OCI-LY1 (cell line): ENCODE measurements around the gene C9.

Experiments used
- H2AFZ ChIP-seq: fragments of 200-600 bp; sonication (generic), shearing (Covaris generic); 2 replicates; pipeline ENCODE4 v1.6.0; 2014; ENCODE audit warnings: antibody characterized with exemption, mild to moderate bottlenecking, low read length
- H3F3A ChIP-seq: fragments of 200-600 bp; sonication (generic), shearing (Covaris generic); 2 replicates; pipeline ENCODE4 v1.6.0; 2014; ENCODE audit warnings: mild to moderate bottlenecking, antibody characterized with exemption, low read length, moderate library complexity; ENCODE audit not compliant: insufficient read depth
- H3K27ac ChIP-seq: fragments of 200-600 bp; sonication (generic); 2 replicates; pipeline ENCODE4 v1.5.1; 2014; ENCODE audit warnings: low read length, mixed run types, mild to moderate bottlenecking, low read depth; ENCODE audit not compliant: poor library complexity, severe bottlenecking
- H3K27me3 ChIP-seq: fragments of 200-600 bp; sonication (generic); 2 replicates; pipeline ENCODE4 v1.6.0; 2014; ENCODE audit warnings: antibody characterized with exemption, mild to moderate bottlenecking, low read length, moderate library complexity; ENCODE audit not compliant: insufficient read depth
- H3K36me3 ChIP-seq: fragments of 200-600 bp; sonication (generic); 2 replicates; pipeline ENCODE4 v1.6.1; 2014; ENCODE audit warnings: mild to moderate bottlenecking, antibody characterized with exemption, low read length, moderate library complexity, mixed read lengths; ENCODE audit not compliant: insufficient read depth
- H3K4me1 ChIP-seq: fragments of 200-600 bp; sonication (generic); 2 replicates; pipeline ENCODE4 v1.5.1; 2014; ENCODE audit warnings: mild to moderate bottlenecking, low read length, moderate library complexity; ENCODE audit not compliant: insufficient read depth, severe bottlenecking
- H3K4me2 ChIP-seq: fragments of 200-600 bp; sonication (generic), shearing (Covaris generic); 2 replicates; pipeline ENCODE4 v1.6.1; 2014; ENCODE audit warnings: low read length
- H3K4me3 ChIP-seq: fragments of 200-600 bp; sonication (generic); 2 replicates; pipeline ENCODE4 v1.5.1; 2014; ENCODE audit warnings: low read length, low read depth, mild to moderate bottlenecking, mixed read lengths; ENCODE audit not compliant: poor library complexity, severe bottlenecking
- H3K79me2 ChIP-seq: fragments of 200-600 bp; shearing (Covaris generic); 2 replicates; pipeline ENCODE4 v1.6.1; 2016; ENCODE audit warnings: mixed run types, low read length, mixed read lengths; ENCODE audit not compliant: insufficient read depth
- H3K9ac ChIP-seq: fragments of 200-600 bp; sonication (generic), shearing (Covaris generic); 2 replicates; pipeline ENCODE4 v1.6.1; 2014; ENCODE audit warnings: mild to moderate bottlenecking, low read length, mixed read lengths
- H3K9me2 ChIP-seq: fragments of 200-600 bp; sonication (generic), shearing (Covaris generic); 2 replicates; pipeline ENCODE4 v1.6.1; 2014; ENCODE audit warnings: low read depth, mild to moderate bottlenecking, low read length, mixed read lengths
- H3K9me3 ChIP-seq: fragments of 200-600 bp; shearing (Covaris generic); 2 replicates; pipeline ENCODE4 v1.6.1; 2014; ENCODE audit warnings: low read length, mixed read lengths
- H4K20me1 ChIP-seq: fragments of 200-600 bp; sonication (generic), shearing (Covaris generic); 2 replicates; pipeline ENCODE4 v1.6.0; 2016; ENCODE audit warnings: mild to moderate bottlenecking, low read length; ENCODE audit not compliant: insufficient read depth
- EZH2 ChIP-seq: fragments of 200-600 bp; sonication (generic), shearing (Covaris generic); IDR thresholded peaks from 2 replicates; pipeline ENCODE4 v1.8.0; 2017; ENCODE audit warnings: borderline replicate concordance, mixed run types, mild to moderate bottlenecking, antibody characterized with exemption, low read length, moderate library complexity, mixed read lengths
- TF ChIP-seq, protein P1 (sequence below): fragments of 200-600 bp; sonication (generic), shearing (Covaris generic); IDR thresholded peaks from 2 replicates; pipeline ENCODE4 v1.5.1; 2017; ENCODE audit warnings: mild to moderate bottlenecking, antibody characterized with exemption, low read length, moderate library complexity, mixed read lengths

C9 gene

DNA sequence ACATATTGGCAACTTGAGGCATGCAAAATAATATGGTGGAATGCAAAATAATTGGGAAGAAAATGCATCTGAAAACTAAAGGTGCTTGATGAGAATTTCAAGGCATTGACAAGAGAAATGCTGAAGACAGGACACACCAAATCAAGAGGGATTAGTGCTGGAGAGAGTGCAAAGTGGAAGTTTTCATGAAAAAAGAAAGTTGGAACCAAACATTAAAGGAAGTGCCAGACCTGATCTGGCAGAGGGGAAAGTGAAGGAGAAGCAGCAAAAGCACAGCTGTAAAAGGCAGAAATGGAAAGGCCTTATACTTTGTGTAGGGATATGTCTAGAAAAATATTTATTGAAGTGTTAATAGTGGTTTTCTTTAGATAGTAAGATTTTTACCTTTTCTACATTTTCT, 109.6 kb downstream of the C9 start:
- no peaks in the 10 kb centered on the region for H3F3A ChIP-seq
- H3K79me2 ChIP-seq = no peaks in the 10 kb centered on the region
- H3K36me3 ChIP-seq = no peaks in the 10 kb centered on the region
- no peak overlapping the region for H3K9ac ChIP-seq
- H3K27ac ChIP-seq = no peak overlapping the region
- H3K4me1 ChIP-seq = no peaks in the 10 kb centered on the region
- no peak overlapping the region for H3K4me2 ChIP-seq
- no peaks in the 10 kb centered on the region for H3K27me3 ChIP-seq
- H2AFZ ChIP-seq = no peak overlapping the region
- H4K20me1 ChIP-seq = no peaks in the 10 kb centered on the region
- no peaks in the 10 kb centered on the region for H3K9me2 ChIP-seq
- no peak overlapping the region for H3K4me3 ChIP-seq
- H3K9me3 ChIP-seq = no peaks in the 10 kb centered on the region
- no peak for TF ChIP-seq EZH2
- TF ChIP-seq, protein P1, sequence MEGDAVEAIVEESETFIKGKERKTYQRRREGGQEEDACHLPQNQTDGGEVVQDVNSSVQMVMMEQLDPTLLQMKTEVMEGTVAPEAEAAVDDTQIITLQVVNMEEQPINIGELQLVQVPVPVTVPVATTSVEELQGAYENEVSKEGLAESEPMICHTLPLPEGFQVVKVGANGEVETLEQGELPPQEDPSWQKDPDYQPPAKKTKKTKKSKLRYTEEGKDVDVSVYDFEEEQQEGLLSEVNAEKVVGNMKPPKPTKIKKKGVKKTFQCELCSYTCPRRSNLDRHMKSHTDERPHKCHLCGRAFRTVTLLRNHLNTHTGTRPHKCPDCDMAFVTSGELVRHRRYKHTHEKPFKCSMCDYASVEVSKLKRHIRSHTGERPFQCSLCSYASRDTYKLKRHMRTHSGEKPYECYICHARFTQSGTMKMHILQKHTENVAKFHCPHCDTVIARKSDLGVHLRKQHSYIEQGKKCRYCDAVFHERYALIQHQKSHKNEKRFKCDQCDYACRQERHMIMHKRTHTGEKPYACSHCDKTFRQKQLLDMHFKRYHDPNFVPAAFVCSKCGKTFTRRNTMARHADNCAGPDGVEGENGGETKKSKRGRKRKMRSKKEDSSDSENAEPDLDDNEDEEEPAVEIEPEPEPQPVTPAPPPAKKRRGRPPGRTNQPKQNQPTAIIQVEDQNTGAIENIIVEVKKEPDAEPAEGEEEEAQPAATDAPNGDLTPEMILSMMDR = no peak

DNA sequence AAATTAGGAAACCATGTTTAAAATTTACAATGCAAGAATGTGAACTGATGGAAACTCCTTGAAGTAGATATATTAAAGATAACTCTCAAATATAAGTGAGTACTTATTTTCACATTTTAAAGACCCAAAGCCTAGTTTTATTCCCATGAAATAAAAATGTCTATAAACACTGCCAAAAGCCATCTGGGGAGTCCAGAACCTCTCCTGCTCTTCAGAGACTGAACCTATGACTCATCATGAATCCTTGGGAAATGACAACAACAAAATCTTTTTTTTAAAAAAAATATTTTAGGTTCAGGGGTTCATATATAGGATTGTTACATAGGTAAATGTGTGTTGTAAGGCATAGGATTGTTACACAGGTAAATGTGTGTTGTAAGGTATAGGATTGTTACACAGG, 111.1 kb downstream of the C9 start:
- H3K9me3 ChIP-seq = no peaks in the 10 kb centered on the region
- no peak overlapping the region for H3K4me2 ChIP-seq
- no peaks in the 10 kb centered on the region for H3K9me2 ChIP-seq
- no peak overlapping the region for H3K9ac ChIP-seq
- no peak overlapping the region for H2AFZ ChIP-seq
- no peak overlapping the region for H3K4me3 ChIP-seq
- no peak overlapping the region for H3K27ac ChIP-seq
- H3K27me3 ChIP-seq = no peaks in the 10 kb centered on the region
- H3F3A ChIP-seq = no peaks in the 10 kb centered on the region
- no peaks in the 10 kb centered on the region for H3K36me3 ChIP-seq
- H4K20me1 ChIP-seq = no peaks in the 10 kb centered on the region
- H3K79me2 ChIP-seq = no peaks in the 10 kb centered on the region
- H3K4me1 ChIP-seq = no peaks in the 10 kb centered on the region
- TF ChIP-seq EZH2 = no peak
- TF ChIP-seq, protein P1 = no peak

DNA sequence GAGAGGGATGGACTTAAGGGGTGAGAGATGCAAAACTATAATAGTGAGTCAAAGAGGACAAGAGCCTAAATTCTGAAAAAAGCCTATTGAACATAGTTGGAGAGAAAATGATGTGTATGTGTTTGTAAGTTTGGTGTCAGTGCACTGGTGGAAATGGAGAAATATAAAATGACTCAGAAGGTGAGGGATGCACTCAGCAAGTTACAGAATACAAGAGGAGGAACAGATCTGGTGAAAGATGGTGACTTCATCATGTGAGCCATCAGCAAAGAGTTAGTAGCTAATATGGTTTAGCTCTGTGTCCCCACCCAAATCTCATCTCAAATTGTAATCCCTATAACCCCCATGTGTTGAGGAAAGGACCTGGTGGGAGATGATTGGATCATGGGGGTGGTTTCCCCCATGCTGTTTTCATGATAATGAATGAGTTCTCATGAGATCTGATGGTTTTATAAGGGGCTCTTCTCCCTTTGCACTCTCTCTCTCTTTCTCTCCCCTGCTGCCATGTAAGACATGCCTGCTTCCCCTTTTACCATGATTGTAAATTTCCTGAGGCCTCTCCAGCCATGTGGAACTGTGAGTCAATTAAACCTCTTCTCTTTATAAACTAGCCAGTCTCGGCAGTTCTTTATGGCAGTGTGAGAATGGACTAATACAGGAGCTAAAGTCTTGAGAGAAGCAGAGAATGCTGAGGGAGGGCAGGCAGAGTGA, 114.6 kb downstream of the C9 start:
- H3K27me3 ChIP-seq = no peaks in the 10 kb centered on the region
- H3K9me2 ChIP-seq = no peaks in the 10 kb centered on the region
- no peak overlapping the region for H3K9ac ChIP-seq
- no peak overlapping the region for H3K27ac ChIP-seq
- no peak for TF ChIP-seq EZH2
- TF ChIP-seq, protein P1 = no peak
- no peaks in the 10 kb centered on the region for H3K36me3 ChIP-seq
- H2AFZ ChIP-seq = no peak overlapping the region
- no peaks in the 10 kb centered on the region for H4K20me1 ChIP-seq
- no peak overlapping the region for H3K4me2 ChIP-seq
- H3F3A ChIP-seq = no peaks in the 10 kb centered on the region
- H3K4me1 ChIP-seq = no peaks in the 10 kb centered on the region
- H3K9me3 ChIP-seq = no peaks in the 10 kb centered on the region
- no peaks in the 10 kb centered on the region for H3K79me2 ChIP-seq
- H3K4me3 ChIP-seq = no peak overlapping the region
